Measurements from ENCODE around the gene LDLRAD3.

Gene LDLRAD3

DNA sequence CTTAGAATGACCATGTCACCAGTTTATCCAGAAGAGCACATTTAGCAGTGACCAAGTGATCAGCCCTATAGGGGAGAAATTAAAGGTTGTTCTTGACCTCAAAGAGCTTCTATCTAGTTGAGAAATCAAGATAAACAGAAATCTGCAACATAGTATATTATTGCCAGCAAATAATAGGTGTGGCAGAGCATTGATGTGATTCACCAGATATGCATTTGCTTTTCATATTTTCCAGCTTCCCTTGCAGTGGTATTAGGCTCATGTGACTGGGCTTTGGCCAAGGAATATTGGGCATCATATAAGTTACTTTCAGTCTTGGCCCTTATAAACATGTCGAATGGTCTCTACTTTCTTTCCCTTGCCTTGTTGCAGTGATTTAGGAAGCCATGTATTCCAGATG lies 310.9 kb downstream of the LDLRAD3 start:
- no peak for DNase-seq

- no peak for DNase-seq
These were observed 313.5 kb downstream of the LDLRAD3 start for GRCh38 chr11:36257351-36257750.

DNA sequence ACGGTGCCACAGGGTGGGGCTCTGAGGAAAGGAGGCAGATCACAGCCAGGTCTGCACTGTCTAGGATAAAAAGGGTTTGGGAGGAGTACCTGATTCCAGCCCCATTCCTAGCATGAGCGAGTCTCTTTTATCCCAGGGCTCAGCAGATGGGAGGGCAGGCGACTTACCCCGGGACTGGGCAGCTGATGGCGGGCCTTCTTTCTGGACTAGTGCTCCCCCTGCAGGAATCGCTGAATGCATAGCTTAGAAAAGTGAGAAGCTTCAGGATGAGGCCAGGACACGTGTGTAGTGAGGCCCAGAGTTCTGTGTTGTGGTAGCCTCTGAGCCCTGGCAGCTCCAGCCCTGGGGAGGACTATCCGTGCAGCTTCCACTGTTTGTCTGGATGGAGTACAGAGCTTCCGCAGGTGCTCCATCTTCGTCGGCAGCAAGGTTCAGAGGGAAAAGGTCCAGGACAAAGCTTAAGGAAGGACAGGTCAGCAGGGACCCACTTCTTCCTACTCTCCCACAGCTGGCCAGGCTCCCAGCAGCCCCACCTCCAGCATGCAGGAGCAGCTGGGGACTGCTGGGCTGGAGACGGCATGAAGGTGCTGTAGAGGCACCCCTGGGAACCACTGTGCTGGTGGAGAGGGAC lies 315.0 kb downstream of the LDLRAD3 start:
- peak; percentile 73 to 86 for DNase-seq

DNA sequence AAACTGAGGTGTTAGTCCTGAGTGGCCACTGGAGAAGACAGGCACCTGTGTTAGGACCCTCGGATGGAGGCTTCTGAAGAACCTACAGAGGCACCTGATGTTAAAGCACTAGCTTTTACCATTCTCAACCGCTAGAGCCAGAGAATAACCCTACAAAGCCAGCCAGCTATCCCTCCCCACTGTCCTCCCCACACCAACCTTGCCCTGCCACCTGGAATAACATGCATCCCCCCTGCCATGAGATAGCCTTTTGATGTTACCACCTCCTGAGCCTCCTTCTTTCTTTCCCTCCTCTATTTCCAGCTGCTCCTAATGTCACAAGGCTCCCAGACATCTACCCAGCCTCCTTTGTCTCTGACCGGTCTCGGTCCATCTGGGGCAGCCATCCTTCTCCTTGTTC lies 317.2 kb downstream of the LDLRAD3 start:
- DNase-seq, result no peak

DNA sequence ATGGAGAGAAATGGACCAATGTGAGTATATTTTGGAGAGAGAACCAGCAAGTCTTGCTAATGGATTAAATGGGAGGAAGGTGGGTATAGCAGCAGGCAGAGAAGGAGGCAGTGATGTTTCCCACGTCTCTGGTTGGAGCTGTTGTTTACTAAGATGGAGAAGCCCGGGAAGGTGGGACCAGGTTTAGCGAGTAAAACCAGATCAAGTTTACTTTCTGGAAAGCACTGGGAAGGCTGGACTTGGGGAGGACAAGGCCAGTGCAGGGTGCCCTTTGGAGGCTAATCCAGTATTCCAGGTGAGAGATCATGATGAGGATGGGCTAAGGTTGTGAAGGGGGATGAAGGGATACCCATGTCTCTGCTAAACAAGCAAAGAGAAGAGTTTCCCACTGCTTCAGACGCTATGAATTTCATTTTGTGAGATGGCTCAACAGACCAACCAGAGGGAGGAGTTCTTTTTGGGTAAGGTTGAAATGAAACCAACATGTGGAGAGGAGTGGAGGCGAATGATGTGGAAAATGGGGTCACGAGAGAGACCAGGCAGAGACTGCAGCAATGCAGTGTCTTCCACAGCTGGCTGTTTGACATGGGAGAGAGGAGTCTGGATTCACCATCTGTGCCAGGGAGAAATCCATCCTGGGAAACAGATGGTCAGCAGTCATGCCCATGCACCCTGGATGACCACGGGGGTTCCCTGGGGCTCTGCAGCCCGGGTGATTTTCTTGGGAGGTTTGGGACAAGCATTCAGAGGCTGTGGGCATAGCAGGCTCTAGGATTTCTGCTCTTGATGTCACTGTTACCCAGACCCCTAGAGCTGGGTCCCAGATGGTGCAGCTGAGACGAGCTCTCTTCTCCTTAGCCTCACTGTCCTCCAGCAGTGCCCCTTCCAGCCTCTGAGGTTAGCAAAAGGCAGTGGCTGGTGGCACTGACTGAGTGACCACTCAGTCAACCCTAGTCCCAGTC lies 320.4 kb downstream of the LDLRAD3 start:
- no peak for DNase-seq

- DNase-seq, result no peak
These were observed 321.1 kb downstream of the LDLRAD3 start for GRCh38 chr11:36264973-36265344.

DNA sequence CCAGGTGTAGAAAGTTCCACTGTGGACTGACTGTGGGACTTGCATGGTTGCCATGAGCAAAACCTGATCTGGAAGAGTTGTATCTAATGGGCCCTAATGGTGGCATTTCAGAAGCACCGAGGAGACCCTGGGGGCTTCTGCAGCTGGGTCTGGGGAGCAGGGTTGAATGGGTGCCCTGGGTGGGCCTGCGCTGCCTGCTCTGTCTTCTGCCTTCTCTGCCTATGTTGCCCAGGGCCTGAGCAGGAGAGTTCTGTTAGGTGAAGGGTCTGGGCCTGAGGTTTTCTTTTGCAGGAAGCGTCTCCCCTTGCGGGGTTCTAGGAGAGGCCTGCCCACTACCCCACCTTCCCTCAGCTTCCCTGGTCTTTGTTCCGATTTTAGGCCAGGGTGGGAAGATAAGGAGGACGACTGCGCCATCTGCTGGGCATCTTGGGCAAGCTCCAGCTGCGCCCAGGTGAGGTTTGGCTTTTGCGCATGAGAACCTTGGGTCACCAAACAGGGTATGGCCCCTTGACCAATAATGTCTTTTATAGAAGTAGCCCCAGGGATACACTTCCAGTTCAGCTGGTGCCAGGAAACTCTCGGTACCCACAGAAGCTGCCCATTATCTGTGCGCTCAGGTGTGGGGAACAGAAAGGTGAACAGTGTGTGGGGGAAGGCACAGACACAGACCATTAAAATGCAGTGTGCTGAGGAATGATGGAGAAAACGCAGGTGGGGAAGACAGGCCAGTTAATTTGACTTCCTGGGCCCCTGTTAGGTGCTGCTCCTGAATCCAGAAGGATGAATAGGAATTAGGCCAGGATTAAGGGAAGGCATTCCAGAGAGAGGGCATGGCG lies 322.1 kb downstream of the LDLRAD3 start:
- peak; percentile 40 to 49 for DNase-seq

DNA sequence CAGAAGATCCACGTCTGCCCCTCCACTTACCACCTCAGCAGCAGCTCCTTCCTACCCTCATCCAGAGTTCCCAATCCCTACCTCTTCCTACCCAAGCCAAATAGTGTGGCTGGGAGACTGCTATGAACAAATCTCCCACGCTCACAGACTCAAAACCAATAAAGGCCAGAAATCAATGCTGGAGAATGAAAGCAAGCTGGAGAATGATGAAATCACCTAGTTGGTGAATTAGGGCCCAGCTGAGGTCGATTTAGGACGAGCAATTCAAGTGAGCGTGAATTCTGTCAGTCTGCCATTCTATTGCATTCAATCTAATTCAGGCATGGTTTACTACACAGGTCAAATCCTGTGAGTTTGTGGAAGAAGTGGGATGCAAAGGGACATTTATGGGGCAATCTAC lies 322.9 kb downstream of the LDLRAD3 start:
- DNase-seq, result no peak

GRCh38 chr11:36268337-36268985 lies 324.6 kb downstream of the LDLRAD3 start:
- DNase-seq, result no peak

DNA sequence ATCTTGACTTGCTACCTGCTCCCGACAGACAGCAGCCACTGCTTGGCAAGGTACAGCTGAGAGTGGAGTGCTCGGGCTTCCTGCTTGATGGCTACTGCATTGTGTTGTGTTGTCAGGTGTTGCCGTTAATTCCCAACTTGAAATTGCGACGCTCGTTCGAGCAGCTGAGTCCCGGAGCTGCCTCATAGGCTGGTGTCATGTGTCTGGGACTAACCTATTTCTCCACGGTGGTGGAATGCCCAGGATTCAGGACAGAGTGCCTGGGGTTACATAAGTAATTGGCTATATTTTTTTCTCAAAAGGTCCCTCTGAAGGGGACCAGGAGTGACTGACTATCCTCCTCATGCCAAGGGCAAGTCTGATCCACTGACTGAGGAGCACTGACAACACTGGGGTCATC lies 326.8 kb downstream of the LDLRAD3 start:
- no peak for DNase-seq

DNA sequence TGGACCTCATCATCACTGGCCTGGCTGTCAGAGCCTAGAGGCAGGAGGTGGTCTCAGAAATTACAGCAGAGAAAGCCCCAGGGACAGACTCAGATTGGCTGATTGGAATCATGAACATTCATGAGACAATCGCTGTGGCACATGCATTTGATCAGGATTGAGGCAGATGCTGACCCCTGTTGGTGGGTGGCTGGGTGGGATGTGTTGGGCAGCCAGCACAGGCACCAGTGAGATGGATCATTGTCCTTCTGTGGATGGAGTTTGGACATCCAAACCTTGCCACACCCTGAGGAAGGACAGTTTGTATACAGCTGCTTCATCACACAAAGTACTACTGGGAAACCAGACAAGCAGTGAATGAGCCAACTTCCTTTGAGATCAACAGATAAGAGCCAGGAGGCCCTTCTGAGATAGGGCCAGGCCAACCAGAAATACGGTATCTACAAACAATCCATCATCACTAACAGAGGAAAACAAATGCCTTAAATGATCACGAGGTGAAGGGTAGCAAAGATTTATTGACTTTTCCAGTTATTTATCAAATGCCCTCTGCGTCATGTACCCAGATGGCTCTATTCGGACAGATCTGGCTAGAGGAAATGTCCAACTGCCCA lies 328.0 kb downstream of the LDLRAD3 start:
- no peak for DNase-seq

- DNase-seq, result peak; percentile 54 to 57
These were observed 329.2 kb downstream of the LDLRAD3 start for GRCh38 chr11:36273110-36273509.

DNA sequence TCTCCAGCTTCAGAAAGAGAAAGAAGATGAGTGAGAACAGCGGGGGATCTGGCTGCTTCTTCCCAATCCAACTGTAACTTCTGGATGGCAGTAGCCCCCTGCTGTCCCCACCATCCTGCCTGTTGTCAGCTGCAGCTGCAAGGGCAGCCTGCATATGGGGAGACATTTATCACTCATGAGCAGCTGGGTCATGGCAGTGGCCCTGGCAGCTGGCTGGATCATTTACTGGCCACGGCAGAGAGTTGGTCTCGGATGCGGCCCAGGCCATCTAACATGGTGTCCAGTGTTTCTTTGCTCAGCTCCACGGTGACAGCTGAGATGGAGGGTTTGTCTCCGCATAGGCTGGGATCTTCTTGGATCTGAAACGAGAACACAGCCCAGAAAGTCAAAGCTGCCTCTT lies 330.6 kb downstream of the LDLRAD3 start:
- DNase-seq, result no peak

DNA sequence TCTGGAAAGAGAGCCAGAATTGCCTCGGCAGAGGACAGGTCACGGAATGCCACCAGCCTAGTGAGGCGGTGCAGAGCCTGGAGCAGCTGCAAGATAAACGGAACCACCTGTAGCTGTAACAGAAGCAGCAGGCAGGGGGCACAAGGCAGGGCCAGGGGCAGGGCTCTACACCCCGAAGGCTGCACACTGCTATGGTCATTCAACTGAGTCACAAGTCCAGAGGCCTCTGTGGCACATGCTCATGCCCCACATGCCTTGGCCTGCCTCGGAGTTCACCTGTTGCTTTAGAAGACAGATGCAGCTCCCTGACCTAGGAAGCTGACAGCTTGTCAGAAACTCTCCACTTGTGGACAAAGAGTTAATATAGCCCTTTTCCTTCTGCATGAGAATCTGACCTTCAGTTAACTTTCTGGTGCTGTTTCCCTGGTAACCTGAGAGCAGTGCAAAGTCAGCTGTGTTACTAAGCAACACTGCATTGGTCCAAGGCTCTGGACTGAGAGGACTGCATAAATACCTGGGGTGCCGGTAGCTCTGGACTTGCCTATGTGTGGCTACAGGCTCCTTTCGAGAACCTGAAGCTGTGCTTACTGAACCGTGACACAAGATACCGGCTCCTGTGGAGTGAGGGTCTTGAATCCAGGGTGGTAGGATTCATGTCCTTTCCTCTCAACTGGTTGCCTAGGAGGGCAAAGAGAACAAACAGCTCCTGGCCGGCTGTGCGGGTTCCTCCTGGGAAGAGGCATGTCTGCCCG lies 334.8 kb downstream of the LDLRAD3 start:
- DNase-seq, result no peak

- no peak for DNase-seq
These were observed 336.7 kb downstream of the LDLRAD3 start for GRCh38 chr11:36280531-36280930.

All from SHP77 (cell line).